Measurements from ENCODE around the gene HCFC2. TPM values are rescaled to one million over a fixed set of nuclear protein-coding genes. Genes with fewer than 3 reads are reported as not detected.
"Not testable (repeated sequence)": the region's sequence is repeated elsewhere in the genome, so short reads cannot be mapped to it uniquely, and the experiment has no call there.

HCFC2 gene
- total and polyA plus RNA-seq, 2 of the 8 experiments (the other 6 are each of a cell fraction or from before 2014, with no cell fraction given): 0.62 to 1.8 TPM

GRCh38 chr12:104039769-104040168 is 24.6 kb upstream of the HCFC2 start:
- H3K4me1 ChIP-seq (replicated peaks in 1 of 4; ENCODE audit: control insufficient read depth in 3 of 4, insufficient read depth in 4 of 4, low read length in 3 of 4); H3K27me3 ChIP-seq (replicated peaks in 1 of 4; ENCODE audit: control insufficient read depth in 3 of 4, extremely low read depth in 1 of 4, insufficient read depth in 3 of 4, low read length in 3 of 4); H2BK5ac ChIP-seq (ENCODE audit: low read depth, low read length); H4K5ac ChIP-seq (ENCODE audit: insufficient read length, low read depth, low read length); H2BK20ac ChIP-seq (ENCODE audit: low read length); H3K23me2 ChIP-seq (ENCODE audit: low read depth, low read length); H3K4me3 ChIP-seq (ENCODE audit: extremely low read depth in 1 of 4, insufficient read depth in 2 of 4, low read depth in 3 of 4, low read length in 4 of 4); H3K36me3 ChIP-seq (ENCODE audit: control insufficient read depth in 2 of 4, insufficient read depth in 4 of 4, low read length in 3 of 4); H2AFZ ChIP-seq (ENCODE audit: low read length); FAIRE-seq; H3K9me3 ChIP-seq (ENCODE audit: insufficient read depth in 2 of 2, low read depth in 1 of 2, low read length in 1 of 2); H3K14ac ChIP-seq (ENCODE audit: insufficient read length); H2AK5ac ChIP-seq (ENCODE audit: low read depth, low read length); H4K91ac ChIP-seq (replicated peaks; ENCODE audit: insufficient read length, low read length); H3K79me1 ChIP-seq (ENCODE audit: low read depth, low read length); H4K20me1 ChIP-seq (replicated peaks in 1 of 2; ENCODE audit: control insufficient read depth in 1 of 2, insufficient read depth in 2 of 2, low read length in 2 of 2); H3K4me2 ChIP-seq (ENCODE audit: insufficient read depth in 1 of 2, low read depth in 2 of 2, low read length in 2 of 2); H3K56ac ChIP-seq (replicated peaks; ENCODE audit: insufficient read length, low read depth, low read length); H3K4ac ChIP-seq (replicated peaks; ENCODE audit: insufficient read length, low read depth, low read length); H3K27ac ChIP-seq (ENCODE audit: low read depth, low read length); POLR2A ChIA-PET (ENCODE audit: partially characterized antibody); H2BK120ac ChIP-seq (replicated peaks; ENCODE audit: low read depth, low read length); H4K8ac ChIP-seq (ENCODE audit: extremely low read depth, insufficient read depth, low read length); H3K18ac ChIP-seq (ENCODE audit: extremely low read depth, low read length); H3K79me2 ChIP-seq (ENCODE audit: control insufficient read depth in 1 of 2, insufficient read depth in 2 of 2, low read length in 2 of 2); H2BK15ac ChIP-seq (ENCODE audit: low read length); DNase-seq (ENCODE audit: low read depth in 1 of 2, low spot score in 2 of 2); H3K23ac ChIP-seq (ENCODE audit: insufficient read length); H3K9ac ChIP-seq (replicated peaks in 1 of 4; ENCODE audit: extremely low read depth in 1 of 4, low read depth in 3 of 4, low read length in 3 of 4); H2BK12ac ChIP-seq (ENCODE audit: low read depth, low read length): not testable (repeated sequence)
- WGBS, 2 experiments (ENCODE audit: extremely low coverage in 1 of 2, insufficient coverage in 1 of 2, insufficient read length in 1 of 2, insufficient replicate concordance in 2 of 2, low coverage in 1 of 2, low lambda C conversion rate in 2 of 2, missing lambda C conversion rate in 1 of 2): 76% methylated on average over 1 of the region's 1 CpG; no CpG with 5 or more reads in 1 of the 2 experiments
- CTCF ChIA-PET (ENCODE audit: partially characterized antibody): interaction anchor here (1.8 kb wide), 1 partner anchor 18 kb away, joined by 5 read pairs; no protein-coding TSS in a partner anchor

Measured in H1 (cell line).